ENCODE measurements around the gene TBC1D22A. TPM values are rescaled to one million over a fixed set of nuclear protein-coding genes. Genes with fewer than 3 reads are reported as not detected.
A peak's percentile ranks its signal among the peaks of the same experiment; 100 is the strongest.

TBC1D22A gene
- total RNA-seq, 4 donors from 2014 or later = 31.2 to 111 (median 41.8) TPM

- intact Hi-C loops (cut with DNase I; ENCODE audit: low total_unique reads) = no loop called here
Measured at GRCh38 chr22:47022475-47022874, 260.0 kb downstream of the TBC1D22A start.

GRCh38 chr22:47023871-47024270 lies 261.4 kb downstream of the TBC1D22A start:
- WGBS, 2 donors (ENCODE audit: low coverage in 1 of 2) = 95 to 96% methylated on average over 13 of the region's 13 CpGs
- in situ Hi-C loops (cut with MboI; ENCODE audit: low pct_ligation_motif_present in 1 of 4, low pct_unique_long_range_greater_than_20kb in 1 of 4, low sequenced_read_pairs in 3 of 4) = no loop called here
- TF ChIP-seq POLR2A (IDR thresholded peaks at IDR 0.05) (no peak), CTCF (IDR thresholded peaks at IDR 0.05) (no peak), POLR2AphosphoS5 (IDR thresholded peaks at IDR 0.05) (no peak), EP300 (IDR thresholded peaks at IDR 0.05; ENCODE audit: low read depth) (no peak)
- intact Hi-C loops (cut with DNase I; ENCODE audit: low total_unique reads) = no loop called here
- no peaks in the 10 kb centered on the region for H3K36me3 ChIP-seq
- no peak overlapping the region for H3K4me3 ChIP-seq
- H3K27me3 ChIP-seq = no peaks in the 10 kb centered on the region
- H3K4me1 ChIP-seq = no peaks in the 10 kb centered on the region
- no peak overlapping the region for H3K27ac ChIP-seq
- DNase-seq = no peak
- H3K9me3 ChIP-seq = no peaks in the 10 kb centered on the region

More at GRCh38 chr22:47022475-47022874, 260.0 kb downstream of the TBC1D22A start:
- H3K36me3 ChIP-seq = no peaks in the 10 kb centered on the region
- in situ Hi-C loops (cut with MboI; ENCODE audit: low pct_ligation_motif_present in 1 of 4, low pct_unique_long_range_greater_than_20kb in 1 of 4, low sequenced_read_pairs in 3 of 4) = no loop called here
- no peaks in the 10 kb centered on the region for H3K27me3 ChIP-seq
- H3K9me3 ChIP-seq = no peaks in the 10 kb centered on the region
- DNase-seq = no peak
- no peak overlapping the region for H3K27ac ChIP-seq
- no peak overlapping the region for H3K4me3 ChIP-seq
- no peaks in the 10 kb centered on the region for H3K4me1 ChIP-seq
- WGBS, 2 donors (ENCODE audit: low coverage in 1 of 2) = 91 to 92% methylated on average over 5 to 7 of the region's 7 CpGs
- TF ChIP-seq EP300 (IDR thresholded peaks at IDR 0.05; ENCODE audit: low read depth) (no peak), POLR2A (IDR thresholded peaks at IDR 0.05) (no peak), POLR2AphosphoS5 (IDR thresholded peaks at IDR 0.05) (no peak), CTCF (IDR thresholded peaks at IDR 0.05) (no peak)

- TF ChIP-seq POLR2A (IDR thresholded peaks at IDR 0.05) (no peak), EP300 (IDR thresholded peaks at IDR 0.05; ENCODE audit: low read depth) (no peak), POLR2AphosphoS5 (IDR thresholded peaks at IDR 0.05) (no peak), CTCF (IDR thresholded peaks at IDR 0.05) (no peak)
- no peaks in the 10 kb centered on the region for H3K9me3 ChIP-seq
- no peaks in the 10 kb centered on the region for H3K27me3 ChIP-seq
- H3K27ac ChIP-seq = no peak overlapping the region
- no peak overlapping the region for H3K4me3 ChIP-seq
- no peaks in the 10 kb centered on the region for H3K36me3 ChIP-seq
- DNase-seq = no peak
- WGBS, 2 donors (ENCODE audit: low coverage in 1 of 2) = 87% methylated on average over 9 of the region's 9 CpGs; no CpG with 5 or more reads in 1 of the 2 donors
- H3K4me1 ChIP-seq = peaks cover 0 to 29% (median 21%) of the 10 kb centered on the region in 4 donors
- intact Hi-C loops (cut with DNase I; ENCODE audit: low total_unique reads) = no loop called here
- in situ Hi-C loops (cut with MboI; ENCODE audit: low pct_ligation_motif_present in 1 of 4, low pct_unique_long_range_greater_than_20kb in 1 of 4, low sequenced_read_pairs in 3 of 4) = no loop called here
Measured at GRCh38 chr22:47027766-47028165, 265.3 kb downstream of the TBC1D22A start.

- Histone ChIP-seq H3K4me3 (no peak overlapping the region), H3K4me1 (peaks cover 0 to 39% (median 26%) of the 10 kb centered on the region in 4 donors), H3K27me3 (no peaks in the 10 kb centered on the region), H3K27ac (peak overlapping the region in 1 of 4 donors; percentile 31), H3K9me3 (no peaks in the 10 kb centered on the region), H3K36me3 (no peaks in the 10 kb centered on the region)
- peak; percentile 6 for DNase-seq
- TF ChIP-seq EP300 (IDR thresholded peaks at IDR 0.05; ENCODE audit: low read depth) (no peak), POLR2A (IDR thresholded peaks at IDR 0.05) (no peak), POLR2AphosphoS5 (IDR thresholded peaks at IDR 0.05) (no peak), CTCF (IDR thresholded peaks at IDR 0.05) (no peak)
- 93 to 100% methylated on average over 1 to 26 of the region's 26 CpGs for WGBS, 2 donors (ENCODE audit: low coverage in 1 of 2)
- in situ Hi-C loops (cut with MboI; ENCODE audit: low pct_ligation_motif_present in 1 of 4, low pct_unique_long_range_greater_than_20kb in 1 of 4, low sequenced_read_pairs in 3 of 4) = no loop called here
- intact Hi-C loops (cut with DNase I; ENCODE audit: low total_unique reads) = no loop called here
Measured at GRCh38 chr22:47029244-47030074, 267.0 kb downstream of the TBC1D22A start.

All from transverse colon (tissue), 4 donors.